ENCODE data around the gene NACA. TPM values are rescaled to one million over a fixed set of nuclear protein-coding genes. Genes with fewer than 3 reads are reported as not detected.

Gene NACA
- total and polyA plus RNA-seq, 2 of the 13 experiments (the other 11 are each of a cell fraction or from before 2014, with no cell fraction given), result 799 to 1,700 TPM

DNA sequence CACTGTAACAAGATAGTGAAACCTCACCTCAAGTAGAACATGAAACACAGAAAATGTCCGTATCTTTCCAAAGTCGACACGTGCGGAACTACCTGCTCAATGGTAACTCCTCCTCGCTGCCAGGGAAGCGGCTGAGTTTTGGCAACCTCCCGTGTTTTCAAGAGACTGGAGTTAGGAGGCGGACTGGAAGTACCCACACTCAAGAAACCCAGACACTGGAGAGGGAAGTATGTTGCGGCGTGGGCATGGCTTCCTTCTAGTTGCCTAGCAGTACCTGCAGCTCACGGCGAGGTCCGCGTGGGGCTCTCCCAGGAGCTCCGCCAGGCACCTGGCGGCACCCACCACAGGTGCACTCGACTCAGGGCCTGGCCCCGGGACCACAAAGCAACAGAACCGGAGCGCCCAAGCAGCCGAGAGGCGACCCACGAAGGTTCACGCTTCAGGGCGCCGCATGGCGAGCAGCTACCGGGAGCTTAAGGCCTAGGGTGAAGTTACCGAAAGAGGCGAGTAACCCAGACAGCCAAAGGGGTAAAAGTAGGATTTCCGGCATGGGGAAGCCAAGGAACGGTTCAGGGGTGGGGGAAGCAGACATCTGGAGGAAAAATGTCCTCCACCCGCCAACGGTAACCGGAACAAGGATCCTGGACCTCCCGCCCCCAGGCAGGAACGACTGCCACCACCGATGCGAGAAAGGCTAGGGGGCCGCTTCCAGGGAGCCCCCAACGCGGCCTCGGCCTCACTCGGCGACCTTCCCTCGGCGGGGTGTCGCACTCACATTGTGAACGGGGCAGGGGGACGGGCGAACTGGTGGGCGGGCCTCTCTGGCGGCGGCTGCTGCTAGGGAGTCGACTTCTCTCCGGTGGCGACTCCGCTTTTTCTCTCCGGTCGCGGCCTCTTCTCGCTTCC is 37.6 kb downstream of the NACA start (continued):
- TF ChIP-seq, protein P1, sequence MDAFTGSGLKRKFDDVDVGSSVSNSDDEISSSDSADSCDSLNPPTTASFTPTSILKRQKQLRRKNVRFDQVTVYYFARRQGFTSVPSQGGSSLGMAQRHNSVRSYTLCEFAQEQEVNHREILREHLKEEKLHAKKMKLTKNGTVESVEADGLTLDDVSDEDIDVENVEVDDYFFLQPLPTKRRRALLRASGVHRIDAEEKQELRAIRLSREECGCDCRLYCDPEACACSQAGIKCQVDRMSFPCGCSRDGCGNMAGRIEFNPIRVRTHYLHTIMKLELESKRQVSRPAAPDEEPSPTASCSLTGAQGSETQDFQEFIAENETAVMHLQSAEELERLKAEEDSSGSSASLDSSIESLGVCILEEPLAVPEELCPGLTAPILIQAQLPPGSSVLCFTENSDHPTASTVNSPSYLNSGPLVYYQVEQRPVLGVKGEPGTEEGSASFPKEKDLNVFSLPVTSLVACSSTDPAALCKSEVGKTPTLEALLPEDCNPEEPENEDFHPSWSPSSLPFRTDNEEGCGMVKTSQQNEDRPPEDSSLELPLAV (CRISPR knock-in tag; conservative IDR thresholded peaks at IDR 0.05; ENCODE audit: low read depth), result no peak
- 0 out of 2 replicates have a peak, but pooled peaks have one; percentile 19 for TF ChIP-seq MIER3 (CRISPR knock-in tag; IDR thresholded peaks at IDR 0.05; ENCODE audit: borderline replicate concordance)
- TF ChIP-seq SNAI1 (CRISPR knock-in tag; IDR thresholded peaks at IDR 0.05; ENCODE audit: borderline replicate concordance), result peak; percentile 75; the same call in 1 of the 2 replicates
- no peak; the same call in 1 of the 2 replicates for TF ChIP-seq CAMTA2 (CRISPR knock-in tag; IDR thresholded peaks at IDR 0.05; ENCODE audit: borderline replicate concordance)
- TF ChIP-seq, protein P2, sequence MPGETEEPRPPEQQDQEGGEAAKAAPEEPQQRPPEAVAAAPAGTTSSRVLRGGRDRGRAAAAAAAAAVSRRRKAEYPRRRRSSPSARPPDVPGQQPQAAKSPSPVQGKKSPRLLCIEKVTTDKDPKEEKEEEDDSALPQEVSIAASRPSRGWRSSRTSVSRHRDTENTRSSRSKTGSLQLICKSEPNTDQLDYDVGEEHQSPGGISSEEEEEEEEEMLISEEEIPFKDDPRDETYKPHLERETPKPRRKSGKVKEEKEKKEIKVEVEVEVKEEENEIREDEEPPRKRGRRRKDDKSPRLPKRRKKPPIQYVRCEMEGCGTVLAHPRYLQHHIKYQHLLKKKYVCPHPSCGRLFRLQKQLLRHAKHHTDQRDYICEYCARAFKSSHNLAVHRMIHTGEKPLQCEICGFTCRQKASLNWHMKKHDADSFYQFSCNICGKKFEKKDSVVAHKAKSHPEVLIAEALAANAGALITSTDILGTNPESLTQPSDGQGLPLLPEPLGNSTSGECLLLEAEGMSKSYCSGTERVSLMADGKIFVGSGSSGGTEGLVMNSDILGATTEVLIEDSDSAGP (CRISPR knock-in tag; IDR thresholded peaks at IDR 0.05; ENCODE audit: borderline replicate concordance), result no peak
- TF ChIP-seq, protein P3, sequence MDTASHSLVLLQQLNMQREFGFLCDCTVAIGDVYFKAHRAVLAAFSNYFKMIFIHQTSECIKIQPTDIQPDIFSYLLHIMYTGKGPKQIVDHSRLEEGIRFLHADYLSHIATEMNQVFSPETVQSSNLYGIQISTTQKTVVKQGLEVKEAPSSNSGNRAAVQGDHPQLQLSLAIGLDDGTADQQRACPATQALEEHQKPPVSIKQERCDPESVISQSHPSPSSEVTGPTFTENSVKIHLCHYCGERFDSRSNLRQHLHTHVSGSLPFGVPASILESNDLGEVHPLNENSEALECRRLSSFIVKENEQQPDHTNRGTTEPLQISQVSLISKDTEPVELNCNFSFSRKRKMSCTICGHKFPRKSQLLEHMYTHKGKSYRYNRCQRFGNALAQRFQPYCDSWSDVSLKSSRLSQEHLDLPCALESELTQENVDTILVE (CRISPR knock-in tag; IDR thresholded peaks at IDR 0.05), result no peak
- TF ChIP-seq ZNF382 (CRISPR knock-in tag; IDR thresholded peaks at IDR 0.05; ENCODE audit: borderline replicate concordance), result no peak
- 0 out of 2 replicates have a peak, but pooled peaks have one; percentile 16 for TF ChIP-seq ZNF446 (CRISPR knock-in tag; IDR thresholded peaks at IDR 0.05)
- no peak for TF ChIP-seq FIP1L1 (IDR thresholded peaks at IDR 0.05; ENCODE audit: borderline replicate concordance, insufficient read depth, low read depth, low read length)
- TF ChIP-seq ZNF333 (CRISPR knock-in tag; IDR thresholded peaks at IDR 0.05; ENCODE audit: borderline replicate concordance), result peak; percentile 35; the same call in 1 of the 2 replicates
- TF ChIP-seq, protein P4, sequence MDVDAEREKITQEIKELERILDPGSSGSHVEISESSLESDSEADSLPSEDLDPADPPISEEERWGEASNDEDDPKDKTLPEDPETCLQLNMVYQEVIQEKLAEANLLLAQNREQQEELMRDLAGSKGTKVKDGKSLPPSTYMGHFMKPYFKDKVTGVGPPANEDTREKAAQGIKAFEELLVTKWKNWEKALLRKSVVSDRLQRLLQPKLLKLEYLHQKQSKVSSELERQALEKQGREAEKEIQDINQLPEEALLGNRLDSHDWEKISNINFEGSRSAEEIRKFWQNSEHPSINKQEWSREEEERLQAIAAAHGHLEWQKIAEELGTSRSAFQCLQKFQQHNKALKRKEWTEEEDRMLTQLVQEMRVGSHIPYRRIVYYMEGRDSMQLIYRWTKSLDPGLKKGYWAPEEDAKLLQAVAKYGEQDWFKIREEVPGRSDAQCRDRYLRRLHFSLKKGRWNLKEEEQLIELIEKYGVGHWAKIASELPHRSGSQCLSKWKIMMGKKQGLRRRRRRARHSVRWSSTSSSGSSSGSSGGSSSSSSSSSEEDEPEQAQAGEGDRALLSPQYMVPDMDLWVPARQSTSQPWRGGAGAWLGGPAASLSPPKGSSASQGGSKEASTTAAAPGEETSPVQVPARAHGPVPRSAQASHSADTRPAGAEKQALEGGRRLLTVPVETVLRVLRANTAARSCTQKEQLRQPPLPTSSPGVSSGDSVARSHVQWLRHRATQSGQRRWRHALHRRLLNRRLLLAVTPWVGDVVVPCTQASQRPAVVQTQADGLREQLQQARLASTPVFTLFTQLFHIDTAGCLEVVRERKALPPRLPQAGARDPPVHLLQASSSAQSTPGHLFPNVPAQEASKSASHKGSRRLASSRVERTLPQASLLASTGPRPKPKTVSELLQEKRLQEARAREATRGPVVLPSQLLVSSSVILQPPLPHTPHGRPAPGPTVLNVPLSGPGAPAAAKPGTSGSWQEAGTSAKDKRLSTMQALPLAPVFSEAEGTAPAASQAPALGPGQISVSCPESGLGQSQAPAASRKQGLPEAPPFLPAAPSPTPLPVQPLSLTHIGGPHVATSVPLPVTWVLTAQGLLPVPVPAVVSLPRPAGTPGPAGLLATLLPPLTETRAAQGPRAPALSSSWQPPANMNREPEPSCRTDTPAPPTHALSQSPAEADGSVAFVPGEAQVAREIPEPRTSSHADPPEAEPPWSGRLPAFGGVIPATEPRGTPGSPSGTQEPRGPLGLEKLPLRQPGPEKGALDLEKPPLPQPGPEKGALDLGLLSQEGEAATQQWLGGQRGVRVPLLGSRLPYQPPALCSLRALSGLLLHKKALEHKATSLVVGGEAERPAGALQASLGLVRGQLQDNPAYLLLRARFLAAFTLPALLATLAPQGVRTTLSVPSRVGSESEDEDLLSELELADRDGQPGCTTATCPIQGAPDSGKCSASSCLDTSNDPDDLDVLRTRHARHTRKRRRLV (CRISPR knock-in tag; IDR thresholded peaks at IDR 0.05), result peak; percentile 88
- TF ChIP-seq RFXAP (CRISPR knock-in tag; IDR thresholded peaks at IDR 0.05; ENCODE audit: borderline replicate concordance), result no peak
- TF ChIP-seq PREB (CRISPR knock-in tag; IDR thresholded peaks at IDR 0.05), result 0 out of 2 replicates have a peak, but pooled peaks have one; percentile 21
- peak; percentile 79 for TF ChIP-seq ZNF232 (CRISPR knock-in tag; IDR thresholded peaks at IDR 0.05; ENCODE audit: borderline replicate concordance)
- no peak for TF ChIP-seq ZNF788 (CRISPR knock-in tag; IDR thresholded peaks at IDR 0.05; ENCODE audit: borderline replicate concordance)
- no peak for TF ChIP-seq REPIN1 (CRISPR knock-in tag; IDR thresholded peaks at IDR 0.05; ENCODE audit: borderline replicate concordance, low read depth)
